ENCODE data around the gene HIPK3.

Gene HIPK3

DNA sequence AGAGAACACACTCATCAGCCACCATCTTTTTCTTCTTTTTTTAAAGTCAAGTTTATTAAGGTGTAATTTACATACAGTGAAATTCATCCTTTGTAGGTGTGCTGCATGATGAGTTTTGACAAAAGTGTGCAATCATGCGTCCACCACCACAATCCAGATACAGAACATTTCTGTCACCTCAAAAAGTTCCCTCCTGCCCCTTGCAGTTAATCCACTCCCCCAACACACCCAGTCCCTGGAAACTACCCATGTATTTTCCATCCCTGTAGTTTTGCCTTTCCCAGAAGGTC is 126.7 kb downstream of the HIPK3 start:
- H3K4me3 ChIP-seq (ENCODE audit: low read depth, low read length) = no peak overlapping the region
- in situ Hi-C loops (cut with HindIII; ENCODE audit: low sequenced_read_pairs) = no loop called here
- TF ChIP-seq, protein P1, sequence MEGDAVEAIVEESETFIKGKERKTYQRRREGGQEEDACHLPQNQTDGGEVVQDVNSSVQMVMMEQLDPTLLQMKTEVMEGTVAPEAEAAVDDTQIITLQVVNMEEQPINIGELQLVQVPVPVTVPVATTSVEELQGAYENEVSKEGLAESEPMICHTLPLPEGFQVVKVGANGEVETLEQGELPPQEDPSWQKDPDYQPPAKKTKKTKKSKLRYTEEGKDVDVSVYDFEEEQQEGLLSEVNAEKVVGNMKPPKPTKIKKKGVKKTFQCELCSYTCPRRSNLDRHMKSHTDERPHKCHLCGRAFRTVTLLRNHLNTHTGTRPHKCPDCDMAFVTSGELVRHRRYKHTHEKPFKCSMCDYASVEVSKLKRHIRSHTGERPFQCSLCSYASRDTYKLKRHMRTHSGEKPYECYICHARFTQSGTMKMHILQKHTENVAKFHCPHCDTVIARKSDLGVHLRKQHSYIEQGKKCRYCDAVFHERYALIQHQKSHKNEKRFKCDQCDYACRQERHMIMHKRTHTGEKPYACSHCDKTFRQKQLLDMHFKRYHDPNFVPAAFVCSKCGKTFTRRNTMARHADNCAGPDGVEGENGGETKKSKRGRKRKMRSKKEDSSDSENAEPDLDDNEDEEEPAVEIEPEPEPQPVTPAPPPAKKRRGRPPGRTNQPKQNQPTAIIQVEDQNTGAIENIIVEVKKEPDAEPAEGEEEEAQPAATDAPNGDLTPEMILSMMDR (IDR thresholded peaks at IDR 0.05; ENCODE audit: low read depth, low read length) = no peak
- DNase-seq (ENCODE audit: low read depth, low spot score) = no peak

DNA sequence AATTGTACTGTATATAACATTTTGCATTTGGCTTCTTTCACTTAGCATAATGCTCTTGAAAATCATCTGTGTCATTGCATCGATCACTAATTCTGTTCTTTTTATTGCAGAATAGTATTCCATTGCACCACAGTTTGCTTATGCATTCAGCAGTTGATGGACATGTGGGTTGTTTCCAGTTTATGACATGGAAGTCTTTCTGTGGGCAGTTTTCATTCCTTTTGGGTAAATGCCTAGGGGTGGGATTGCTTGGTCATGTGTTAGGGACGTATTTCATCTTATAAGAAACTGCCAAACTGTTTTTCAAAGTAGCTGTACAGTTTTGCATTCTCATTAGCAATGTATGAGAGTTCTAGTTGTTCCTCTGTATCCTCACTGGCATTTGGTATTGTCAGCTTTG is 127.0 kb downstream of the HIPK3 start:
- H3K4me3 ChIP-seq (ENCODE audit: low read depth, low read length) = no peak overlapping the region
- TF ChIP-seq, protein P1 (IDR thresholded peaks at IDR 0.05; ENCODE audit: low read depth, low read length) = no peak
- no peak for DNase-seq (ENCODE audit: low read depth, low spot score)
- in situ Hi-C loops (cut with HindIII; ENCODE audit: low sequenced_read_pairs) = no loop called here

DNA sequence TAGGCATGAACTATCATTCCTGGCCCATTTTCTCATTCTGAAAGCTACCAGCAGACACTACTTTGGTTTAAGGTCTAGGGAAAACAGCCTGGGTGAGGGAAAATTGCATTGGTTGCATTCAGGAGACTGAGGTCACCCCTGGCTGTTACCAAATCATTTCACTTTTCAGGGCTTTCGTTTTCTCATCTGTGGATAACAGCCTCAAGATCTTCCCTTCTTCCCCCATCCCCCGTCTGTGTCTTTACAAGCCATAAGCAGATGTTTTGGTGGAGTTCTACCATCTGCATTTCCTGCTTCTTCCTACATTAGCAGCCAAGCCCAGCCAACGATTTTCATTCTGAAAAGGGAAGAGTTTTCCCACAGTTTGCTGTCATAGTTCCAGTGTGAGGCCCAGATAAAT is 130.4 kb downstream of the HIPK3 start:
- TF ChIP-seq, protein P1 (IDR thresholded peaks at IDR 0.05; ENCODE audit: low read depth, low read length) = no peak
- DNase-seq (ENCODE audit: low read depth, low spot score) = no peak
- in situ Hi-C loops (cut with HindIII; ENCODE audit: low sequenced_read_pairs) = no loop called here
- no peak overlapping the region for H3K4me3 ChIP-seq (ENCODE audit: low read depth, low read length)

DNA sequence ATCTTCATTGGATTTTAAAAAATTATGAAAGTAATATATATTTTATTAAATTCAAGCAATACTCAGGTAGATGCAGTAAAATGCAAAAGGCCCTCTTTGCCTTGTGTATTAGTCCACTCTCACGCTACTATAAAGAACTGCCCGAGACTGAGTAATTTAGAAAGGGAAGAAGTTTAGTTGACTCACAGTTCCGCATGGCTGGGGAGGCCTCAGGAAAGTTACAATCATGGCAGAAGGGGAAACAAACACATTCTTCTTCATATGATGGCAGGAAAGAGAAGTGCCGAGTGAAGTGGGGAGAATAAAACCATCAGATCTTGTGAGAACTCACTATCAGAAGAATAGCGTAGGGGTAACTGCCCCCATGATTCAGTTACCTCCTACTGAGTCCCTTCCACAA is 130.8 kb downstream of the HIPK3 start:
- DNase-seq (ENCODE audit: low read depth, low spot score) = no peak
- in situ Hi-C loops (cut with HindIII; ENCODE audit: low sequenced_read_pairs) = no loop called here
- TF ChIP-seq, protein P1 (IDR thresholded peaks at IDR 0.05; ENCODE audit: low read depth, low read length) = no peak
- H3K4me3 ChIP-seq (ENCODE audit: low read depth, low read length) = no peak overlapping the region

DNA sequence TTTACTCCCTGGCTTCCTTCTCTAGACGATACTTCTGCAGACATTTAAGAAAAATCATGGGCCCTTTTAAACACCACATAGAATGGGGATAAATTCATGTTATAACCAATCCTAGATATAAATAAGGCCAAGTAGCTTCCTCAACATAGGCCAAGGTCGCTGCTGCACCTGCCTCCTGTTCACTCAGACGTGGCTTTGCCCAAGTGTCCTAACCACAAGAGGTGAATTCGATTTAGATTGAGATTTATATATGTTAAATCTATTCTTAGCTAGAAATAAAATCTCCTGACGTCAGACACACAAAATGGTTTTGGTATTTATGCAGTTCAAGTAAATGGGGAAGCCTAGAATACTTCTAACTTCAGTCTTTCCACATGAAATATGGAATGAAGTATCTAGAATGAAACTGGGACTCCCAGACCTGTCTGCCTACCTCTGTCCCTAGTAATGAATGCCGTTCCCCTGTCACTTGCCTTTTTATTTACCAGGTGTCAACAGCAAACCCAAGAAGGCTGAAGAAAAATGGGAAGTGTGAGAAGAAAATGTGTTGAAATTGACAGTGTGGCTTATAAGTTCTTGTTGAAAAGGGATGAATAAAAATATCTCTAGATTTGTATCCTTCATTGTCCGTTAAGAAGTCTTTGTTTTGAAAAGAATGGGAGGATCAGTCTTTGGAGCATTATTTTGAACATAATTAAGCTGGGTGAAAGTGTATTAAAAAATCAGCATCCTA is 131.8 kb downstream of the HIPK3 start:
- no peak for DNase-seq (ENCODE audit: low read depth, low spot score)
- no peak overlapping the region for H3K4me3 ChIP-seq (ENCODE audit: low read depth, low read length)
- TF ChIP-seq, protein P1 (IDR thresholded peaks at IDR 0.05; ENCODE audit: low read depth, low read length) = no peak
- in situ Hi-C loops (cut with HindIII; ENCODE audit: low sequenced_read_pairs) = no loop called here

DNA sequence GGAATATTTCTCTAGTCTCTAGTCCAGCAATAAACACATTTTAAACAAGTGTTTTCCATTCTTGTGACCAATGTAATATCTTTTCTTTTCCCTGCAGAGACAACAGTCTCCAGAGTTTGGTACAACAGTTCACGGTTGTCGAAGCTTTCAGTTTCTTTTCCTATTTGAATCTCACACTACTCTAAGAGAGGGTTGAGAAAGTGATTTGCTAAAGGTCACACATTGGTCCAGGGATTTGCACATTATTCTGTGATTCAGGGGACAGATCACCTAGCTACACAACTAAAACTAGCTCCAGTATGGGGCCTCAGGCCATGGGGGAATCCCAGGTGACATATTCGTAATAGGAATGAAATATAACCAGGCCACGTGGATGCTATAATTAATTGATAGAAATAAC is 132.5 kb downstream of the HIPK3 start:
- TF ChIP-seq, protein P1 (IDR thresholded peaks at IDR 0.05; ENCODE audit: low read depth, low read length) = no peak
- DNase-seq (ENCODE audit: low read depth, low spot score) = no peak
- in situ Hi-C loops (cut with HindIII; ENCODE audit: low sequenced_read_pairs) = no loop called here
- no peak overlapping the region for H3K4me3 ChIP-seq (ENCODE audit: low read depth, low read length)

Data from astrocyte of the spinal cord (primary cell).